Activated naive CD8-positive, alpha-beta T cell treated with anti-CD3 and anti-CD28 coated beads, Interleukin-2, amount 10 ng/mL, durations not matched to agents 7 days and 5 days (primary cell): ENCODE measurements around the gene MAGI1. TPM values are rescaled to one million over a fixed set of nuclear protein-coding genes. Genes with fewer than 3 reads are reported as not detected.
A peak's percentile ranks its signal among the peaks of the same experiment; 100 is the strongest.
"Not testable (repeated sequence)": the region's sequence is repeated elsewhere in the genome, so short reads cannot be mapped to it uniquely, and the experiment has no call there.

Experiments used
- ATAC-seq: fragments of 150-1000 bp; cut with Tn5 transposase; one replicate; pipeline ENCODE4 v1.10.0; 2021; ENCODE audit warnings: low read depth, moderate library complexity
- POLR2A ChIA-PET: fragments of 350-600 bp; sonication (Branson Sonifier 250); formaldehyde crosslinking; loops from one replicate; lab custom pipeline; 2021; ENCODE audit warnings: antibody characterized with exemption; lab: Charles Lee
- DNase-seq: peaks from one replicate; pipeline ENCODE4 v3.0.0; 2021
- H3K27ac Mint-ChIP-seq: one replicate; pipeline ENCODE4 v1.8.0; 2022; ENCODE audit warnings: mild to moderate bottlenecking, mixed read lengths
- H3K27me3 Mint-ChIP-seq: one replicate; pipeline ENCODE4 v1.8.0; 2022; ENCODE audit warnings: mild to moderate bottlenecking, moderate library complexity, mixed read lengths
- H3K36me3 Mint-ChIP-seq: one replicate; pipeline ENCODE4 v1.8.0; 2021; ENCODE audit warnings: mild to moderate bottlenecking, mixed read lengths
- H3K4me1 Mint-ChIP-seq: one replicate; pipeline ENCODE4 v1.8.0; 2021; ENCODE audit warnings: mixed read lengths
- H3K4me3 Mint-ChIP-seq: one replicate; pipeline ENCODE4 v1.8.0; 2022; ENCODE audit warnings: mild to moderate bottlenecking, moderate library complexity, mixed read lengths
- H3K9me3 Mint-ChIP-seq: one replicate; pipeline ENCODE4 v1.8.0; 2021; ENCODE audit warnings: mixed read lengths
- total RNA-seq, 2 experiments: library from RNA; stranded (reverse); gene quantifications; one replicate each; pipeline ENCODE4 v1.2.3, GENCODE V29; 2021

MAGI1 gene
- total RNA-seq, 2 experiments from 2014 or later = not detected

GRCh38 chr3:66052721-66053549, 14.2 kb upstream of the MAGI1 start:
- Mint-ChIP-seq H3K9me3 (no peaks in the 10 kb centered on the region), H3K27ac (no peak overlapping the region), H3K27me3 (no peaks in the 10 kb centered on the region), H3K4me3 (no peak overlapping the region), H3K36me3 (no peaks in the 10 kb centered on the region), H3K4me1 (no peaks in the 10 kb centered on the region)
- DNase-seq (no peak), ATAC-seq (no peak)
- POLR2A ChIA-PET = no interaction called here

GRCh38 chr3:66050821-66051220, 12.1 kb upstream of the MAGI1 start:
- ATAC-seq (no peak), DNase-seq (no peak)
- H3K27me3 Mint-ChIP-seq = no peaks in the 10 kb centered on the region
- POLR2A ChIA-PET = no interaction called here
- no peaks in the 10 kb centered on the region for H3K9me3 Mint-ChIP-seq
- H3K27ac Mint-ChIP-seq = no peak overlapping the region
- no peak overlapping the region for H3K4me3 Mint-ChIP-seq
- no peaks in the 10 kb centered on the region for H3K4me1 Mint-ChIP-seq
- no peaks in the 10 kb centered on the region for H3K36me3 Mint-ChIP-seq

GRCh38 chr3:66048051-66048395, 9.3 kb upstream of the MAGI1 start:
- DNase-seq = no peak
- POLR2A ChIA-PET = no interaction called here
- Mint-ChIP-seq H3K36me3 (no peaks in the 10 kb centered on the region), H3K4me3 (no peak overlapping the region), H3K9me3 (no peaks in the 10 kb centered on the region), H3K27ac (no peak overlapping the region), H3K27me3 (peaks cover 4% of the 10 kb centered on the region), H3K4me1 (no peaks in the 10 kb centered on the region)
- no peak for ATAC-seq

GRCh38 chr3:66047311-66048050, 8.8 kb upstream of the MAGI1 start:
- Mint-ChIP-seq H3K9me3 (no peaks in the 10 kb centered on the region), H3K27ac (no peak overlapping the region), H3K36me3 (no peaks in the 10 kb centered on the region), H3K4me1 (no peaks in the 10 kb centered on the region), H3K4me3 (no peak overlapping the region), H3K27me3 (peaks cover 4% of the 10 kb centered on the region)
- ATAC-seq (no peak), DNase-seq (no peak)
- POLR2A ChIA-PET = no interaction called here

GRCh38 chr3:66046321-66046720, 7.6 kb upstream of the MAGI1 start:
- H3K4me1 Mint-ChIP-seq, H3K4me3 Mint-ChIP-seq, H3K36me3 Mint-ChIP-seq, H3K27ac Mint-ChIP-seq, ATAC-seq, POLR2A ChIA-PET, DNase-seq, H3K9me3 Mint-ChIP-seq: not testable (repeated sequence)
- H3K27me3 Mint-ChIP-seq = peaks cover 11% of the 10 kb centered on the region

GRCh38 chr3:66041828-66042227, 3.1 kb upstream of the MAGI1 start:
- POLR2A ChIA-PET = no interaction called here

GRCh38 chr3:66041116-66041515, 2.4 kb upstream of the MAGI1 start:
- no peaks in the 10 kb centered on the region for H3K9me3 Mint-ChIP-seq
- peaks cover 52% of the 10 kb centered on the region for H3K27me3 Mint-ChIP-seq
- H3K36me3 Mint-ChIP-seq = peaks cover 2% of the 10 kb centered on the region
- ATAC-seq (no peak), DNase-seq (no peak)
- H3K27ac Mint-ChIP-seq = no peak overlapping the region
- POLR2A ChIA-PET = no interaction called here
- H3K4me1 Mint-ChIP-seq = peaks cover 4% of the 10 kb centered on the region
- no peak overlapping the region for H3K4me3 Mint-ChIP-seq

More at GRCh38 chr3:66041828-66042227, 3.1 kb upstream of the MAGI1 start:
- no peak for ATAC-seq
- DNase-seq = no peak
- Mint-ChIP-seq H3K36me3 (peaks cover 2% of the 10 kb centered on the region), H3K27me3 (peaks cover 51% of the 10 kb centered on the region), H3K4me1 (peaks cover 4% of the 10 kb centered on the region), H3K9me3 (no peaks in the 10 kb centered on the region), H3K4me3 (no peak overlapping the region), H3K27ac (no peak overlapping the region)

GRCh38 chr3:66039590-66039887, 821 bp upstream of the MAGI1 start:
- H3K4me1 Mint-ChIP-seq = peaks cover 4% of the 10 kb centered on the region
- peak overlapping the region; percentile 37 for H3K4me3 Mint-ChIP-seq
- peaks cover 1% of the 10 kb centered on the region for H3K9me3 Mint-ChIP-seq
- no peak overlapping the region for H3K27ac Mint-ChIP-seq
- ATAC-seq (no peak), DNase-seq (no peak)
- peaks cover 60% of the 10 kb centered on the region for H3K27me3 Mint-ChIP-seq
- H3K36me3 Mint-ChIP-seq = peaks cover 2% of the 10 kb centered on the region
- POLR2A ChIA-PET = no interaction called here

GRCh38 chr3:66038384-66038725, 363 bp downstream of the MAGI1 start:
- Mint-ChIP-seq H3K4me1 (peaks cover 4% of the 10 kb centered on the region), H3K27me3 (peaks cover 59% of the 10 kb centered on the region), H3K4me3 (peak overlapping the region; percentile 87), H3K27ac (no peak overlapping the region), H3K9me3 (peaks cover 1% of the 10 kb centered on the region), H3K36me3 (peaks cover 2% of the 10 kb centered on the region)
- POLR2A ChIA-PET = no interaction called here
- ATAC-seq = no peak
- no peak for DNase-seq

- DNase-seq = peak; percentile 29
- POLR2A ChIA-PET = no interaction called here
- peaks cover 56% of the 10 kb centered on the region for H3K27me3 Mint-ChIP-seq
- no peak for ATAC-seq
- peaks cover 1% of the 10 kb centered on the region for H3K9me3 Mint-ChIP-seq
- H3K4me1 Mint-ChIP-seq = peaks cover 4% of the 10 kb centered on the region
- no peak overlapping the region for H3K27ac Mint-ChIP-seq
- H3K4me3 Mint-ChIP-seq = peak overlapping the region; percentile 87
- H3K36me3 Mint-ChIP-seq = peaks cover 2% of the 10 kb centered on the region
These were observed 740 bp downstream of the MAGI1 start for GRCh38 chr3:66037986-66038369.

GRCh38 chr3:66037330-66037985, 1.3 kb downstream of the MAGI1 start:
- peaks cover 1% of the 10 kb centered on the region for H3K9me3 Mint-ChIP-seq
- peaks cover 56% of the 10 kb centered on the region for H3K27me3 Mint-ChIP-seq
- DNase-seq = no peak
- peaks cover 2% of the 10 kb centered on the region for H3K36me3 Mint-ChIP-seq
- POLR2A ChIA-PET = no interaction called here
- peaks cover 4% of the 10 kb centered on the region for H3K4me1 Mint-ChIP-seq
- no peak overlapping the region for H3K27ac Mint-ChIP-seq
- ATAC-seq = no peak
- no peak overlapping the region for H3K4me3 Mint-ChIP-seq

GRCh38 chr3:66036586-66037148, 2.1 kb downstream of the MAGI1 start:
- no peak for DNase-seq
- H3K36me3 Mint-ChIP-seq = peaks cover 2% of the 10 kb centered on the region
- ATAC-seq = no peak
- no peak overlapping the region for H3K27ac Mint-ChIP-seq
- peaks cover 53% of the 10 kb centered on the region for H3K27me3 Mint-ChIP-seq
- POLR2A ChIA-PET = no interaction called here
- peaks cover 4% of the 10 kb centered on the region for H3K4me1 Mint-ChIP-seq
- H3K4me3 Mint-ChIP-seq = peak overlapping the region; percentile 37
- peaks cover 1% of the 10 kb centered on the region for H3K9me3 Mint-ChIP-seq

GRCh38 chr3:66035763-66036477, 2.8 kb downstream of the MAGI1 start:
- DNase-seq = no peak
- peaks cover 4% of the 10 kb centered on the region for H3K4me1 Mint-ChIP-seq
- no peak overlapping the region for H3K27ac Mint-ChIP-seq
- H3K36me3 Mint-ChIP-seq = peaks cover 2% of the 10 kb centered on the region
- no peak overlapping the region for H3K4me3 Mint-ChIP-seq
- POLR2A ChIA-PET = no interaction called here
- ATAC-seq = no peak
- peaks cover 1% of the 10 kb centered on the region for H3K9me3 Mint-ChIP-seq
- H3K27me3 Mint-ChIP-seq = peaks cover 46% of the 10 kb centered on the region
